Mesothelial cell of epicardium (in vitro differentiated cells): ENCODE data around the gene KIF14. TPM values are rescaled to one million over a fixed set of nuclear protein-coding genes. Genes with fewer than 3 reads are reported as not detected.

Experiments
- DNase-seq, 2 experiments: peaks; one replicate each; pipeline ENCODE4 v3.0.0; 2021; ENCODE audit warnings: low spot score in 2 of 2; ENCODE audit not compliant: unreplicated experiment in 2 of 2
- H3K27ac Mint-ChIP-seq: 2 replicates; pipeline ENCODE4 v1.8.0; 2021; ENCODE audit warnings: mixed read lengths
- H3K27me3 Mint-ChIP-seq: 2 replicates; pipeline ENCODE4 v1.8.0; 2021; ENCODE audit warnings: low read depth, mixed read lengths
- H3K36me3 Mint-ChIP-seq: 2 replicates; pipeline ENCODE4 v1.8.0; 2021; ENCODE audit warnings: mixed read lengths
- H3K4me1 Mint-ChIP-seq: 2 replicates; pipeline ENCODE4 v1.8.0; 2021; ENCODE audit warnings: mixed read lengths
- H3K4me3 Mint-ChIP-seq: 2 replicates; pipeline ENCODE4 v1.8.0; 2021; ENCODE audit warnings: mild to moderate bottlenecking, moderate library complexity, mixed read lengths
- H3K9me3 Mint-ChIP-seq: 2 replicates; pipeline ENCODE4 v1.8.0; 2021; ENCODE audit warnings: mixed read lengths
- total RNA-seq: library from RNA; stranded (reverse); gene quantifications from 3 replicates; pipeline ENCODE4 v1.2.1, GENCODE V29; 2021
- TF ChIP-seq, protein P1 (sequence below): fragments of 200-600 bp; sonication (generic); IDR thresholded peaks from one replicate; pipeline ENCODE4 v1.5.0; 2021; ENCODE audit warnings: antibody characterized with exemption; ENCODE audit not compliant: unreplicated experiment

Gene KIF14
- total RNA-seq, 1 donor from 2014 or later: 5.7 TPM

DNA sequence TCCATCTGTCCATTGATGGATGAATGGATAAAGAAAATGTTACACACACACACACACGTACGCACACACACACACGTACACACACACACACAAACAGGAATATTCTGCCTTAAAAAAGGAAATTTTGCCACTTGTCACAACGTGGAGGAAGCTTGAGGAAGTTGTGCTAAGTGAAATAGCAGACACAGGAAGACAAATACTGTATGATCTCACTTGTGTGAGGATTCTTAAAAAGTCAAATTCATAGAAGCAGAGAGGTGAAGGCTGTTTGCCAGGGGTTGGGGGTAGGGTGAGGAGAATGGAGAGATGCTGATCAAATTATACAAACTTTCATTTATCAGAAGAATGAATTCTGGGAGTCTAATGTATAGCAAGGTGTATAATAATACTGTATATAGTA is 73.2 kb downstream of the KIF14 start:
- Mint-ChIP-seq H3K27ac (no peak overlapping the region), H3K36me3 (no peaks in the 10 kb centered on the region), H3K4me3 (no peak overlapping the region), H3K27me3 (peaks cover 3% of the 10 kb centered on the region), H3K4me1 (no peaks in the 10 kb centered on the region), H3K9me3 (no peaks in the 10 kb centered on the region)
- DNase-seq: no peak
- TF ChIP-seq, protein P1, sequence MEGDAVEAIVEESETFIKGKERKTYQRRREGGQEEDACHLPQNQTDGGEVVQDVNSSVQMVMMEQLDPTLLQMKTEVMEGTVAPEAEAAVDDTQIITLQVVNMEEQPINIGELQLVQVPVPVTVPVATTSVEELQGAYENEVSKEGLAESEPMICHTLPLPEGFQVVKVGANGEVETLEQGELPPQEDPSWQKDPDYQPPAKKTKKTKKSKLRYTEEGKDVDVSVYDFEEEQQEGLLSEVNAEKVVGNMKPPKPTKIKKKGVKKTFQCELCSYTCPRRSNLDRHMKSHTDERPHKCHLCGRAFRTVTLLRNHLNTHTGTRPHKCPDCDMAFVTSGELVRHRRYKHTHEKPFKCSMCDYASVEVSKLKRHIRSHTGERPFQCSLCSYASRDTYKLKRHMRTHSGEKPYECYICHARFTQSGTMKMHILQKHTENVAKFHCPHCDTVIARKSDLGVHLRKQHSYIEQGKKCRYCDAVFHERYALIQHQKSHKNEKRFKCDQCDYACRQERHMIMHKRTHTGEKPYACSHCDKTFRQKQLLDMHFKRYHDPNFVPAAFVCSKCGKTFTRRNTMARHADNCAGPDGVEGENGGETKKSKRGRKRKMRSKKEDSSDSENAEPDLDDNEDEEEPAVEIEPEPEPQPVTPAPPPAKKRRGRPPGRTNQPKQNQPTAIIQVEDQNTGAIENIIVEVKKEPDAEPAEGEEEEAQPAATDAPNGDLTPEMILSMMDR: no peak

DNA sequence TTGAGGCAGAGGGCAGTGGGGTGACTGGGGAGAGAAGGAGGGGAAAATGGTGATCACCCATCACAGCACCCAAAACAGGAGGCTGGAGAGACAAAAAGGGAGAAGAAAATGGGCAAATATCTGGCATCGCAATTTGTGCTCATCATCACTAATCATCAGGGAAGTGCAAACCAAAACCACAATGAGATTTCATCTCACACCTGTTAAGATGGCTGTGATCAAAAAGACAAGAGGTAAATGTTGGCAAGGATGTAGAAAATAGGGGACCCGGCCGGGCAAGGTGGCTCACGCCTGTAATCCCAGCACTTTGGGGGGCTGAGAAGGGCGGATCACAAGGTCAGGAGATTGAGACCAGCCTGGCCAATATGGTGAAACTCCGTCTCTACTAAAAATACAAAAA is 74.0 kb downstream of the KIF14 start:
- H3K4me1 Mint-ChIP-seq: no peaks in the 10 kb centered on the region
- peaks cover 3% of the 10 kb centered on the region for H3K27me3 Mint-ChIP-seq
- no peaks in the 10 kb centered on the region for H3K9me3 Mint-ChIP-seq
- TF ChIP-seq, protein P1: no peak
- no peak overlapping the region for H3K27ac Mint-ChIP-seq
- H3K4me3 Mint-ChIP-seq: no peak overlapping the region
- no peaks in the 10 kb centered on the region for H3K36me3 Mint-ChIP-seq
- no peak for DNase-seq

DNA sequence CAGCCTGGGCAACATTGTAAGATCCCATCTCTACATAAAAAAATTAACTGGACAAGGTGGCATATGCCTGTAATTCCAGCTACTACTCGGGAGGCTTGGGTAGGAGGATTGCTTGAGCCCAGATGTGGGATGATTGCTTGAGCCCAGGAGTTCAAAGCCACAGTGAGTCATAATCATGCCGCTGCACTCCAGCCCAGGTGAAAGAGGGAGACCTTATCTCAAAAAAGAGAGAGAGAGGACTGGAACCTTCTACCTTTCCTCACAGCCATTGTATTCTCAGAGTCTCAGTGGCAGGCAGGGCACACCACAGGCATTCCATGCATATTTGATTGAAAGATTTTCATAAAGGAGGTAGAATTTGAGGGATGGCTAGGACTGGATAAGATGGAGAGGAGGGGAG is 78.4 kb downstream of the KIF14 start:
- Mint-ChIP-seq H3K9me3 (peaks cover 4% of the 10 kb centered on the region), H3K4me3 (no peak overlapping the region), H3K27me3 (peaks cover 3% of the 10 kb centered on the region), H3K36me3 (no peaks in the 10 kb centered on the region), H3K27ac (no peak overlapping the region), H3K4me1 (no peaks in the 10 kb centered on the region)
- no peak for DNase-seq
- TF ChIP-seq, protein P1: no peak

DNA sequence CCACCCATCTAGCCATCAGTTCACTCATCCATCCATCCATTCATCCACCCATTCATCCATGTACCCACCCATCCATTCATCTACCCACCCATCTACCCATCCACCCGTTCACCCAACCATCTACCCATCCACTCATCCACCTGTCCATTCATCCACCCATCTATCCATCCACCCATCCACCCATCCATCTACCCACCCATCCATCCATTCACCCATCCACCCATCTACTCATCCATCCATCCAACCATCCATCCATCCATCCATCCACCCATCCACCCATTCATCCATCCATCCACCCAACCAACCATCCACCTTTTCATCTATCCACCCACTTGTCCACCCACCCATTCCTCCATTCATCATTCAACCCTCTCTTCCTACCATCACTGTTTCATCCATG is 80.3 kb downstream of the KIF14 start:
- Mint-ChIP-seq H3K4me1 (no peaks in the 10 kb centered on the region), H3K9me3 (peaks cover 4% of the 10 kb centered on the region), H3K36me3 (no peaks in the 10 kb centered on the region), H3K4me3 (no peak overlapping the region), H3K27ac (no peak overlapping the region), H3K27me3 (peaks cover 1% of the 10 kb centered on the region)
- TF ChIP-seq, protein P1: no peak
- no peak for DNase-seq

DNA sequence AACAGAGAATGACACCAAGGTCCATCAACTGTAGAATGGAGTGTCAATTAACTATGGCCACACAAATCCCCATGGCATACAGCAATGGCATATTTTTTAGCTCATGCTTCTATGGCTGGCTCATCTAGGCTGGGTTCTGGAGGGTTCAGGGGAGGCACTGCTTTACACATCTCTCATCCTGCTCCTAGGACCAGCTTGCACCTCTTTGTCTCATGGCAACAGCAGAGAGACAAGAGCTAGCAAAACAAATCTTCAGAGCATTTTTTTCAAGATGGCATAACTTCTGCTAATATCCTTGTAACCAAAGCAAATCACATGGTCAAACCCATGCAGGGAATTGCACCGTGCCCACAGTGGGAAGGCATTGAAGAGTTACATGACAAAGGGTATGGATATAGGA is 82.4 kb downstream of the KIF14 start:
- no peak for DNase-seq
- H3K27ac Mint-ChIP-seq: no peak overlapping the region
- no peak overlapping the region for H3K4me3 Mint-ChIP-seq
- no peaks in the 10 kb centered on the region for H3K4me1 Mint-ChIP-seq
- no peaks in the 10 kb centered on the region for H3K36me3 Mint-ChIP-seq
- H3K9me3 Mint-ChIP-seq: peaks cover 4% of the 10 kb centered on the region
- no peaks in the 10 kb centered on the region for H3K27me3 Mint-ChIP-seq
- TF ChIP-seq, protein P1: no peak

DNA sequence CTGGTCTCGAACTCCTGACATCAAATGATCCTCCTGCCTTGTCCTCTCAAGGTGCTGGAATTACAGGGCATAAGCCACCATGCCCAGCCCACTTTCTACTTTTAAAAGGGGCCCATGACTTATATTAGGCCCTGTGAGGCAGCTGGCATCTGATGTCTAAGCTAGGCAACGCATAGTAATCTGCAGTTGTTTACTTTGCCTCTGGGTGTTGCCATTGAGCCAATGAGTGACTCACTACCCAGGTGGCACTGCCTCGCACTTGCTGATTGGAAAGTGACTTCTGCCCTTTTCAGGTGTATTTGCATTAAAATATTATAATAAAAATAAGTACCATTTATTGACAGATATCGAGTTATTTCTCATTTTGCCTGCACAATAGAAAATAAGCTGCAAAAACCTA is 84.9 kb downstream of the KIF14 start:
- Mint-ChIP-seq H3K27me3 (no peaks in the 10 kb centered on the region), H3K36me3 (no peaks in the 10 kb centered on the region), H3K4me1 (peaks cover 6% of the 10 kb centered on the region), H3K4me3 (no peak overlapping the region), H3K9me3 (peaks cover 2% of the 10 kb centered on the region), H3K27ac (no peak overlapping the region)
- TF ChIP-seq, protein P1: no peak
- DNase-seq: no peak
